Measurements from ENCODE around the gene BOC.

Gene BOC

DNA sequence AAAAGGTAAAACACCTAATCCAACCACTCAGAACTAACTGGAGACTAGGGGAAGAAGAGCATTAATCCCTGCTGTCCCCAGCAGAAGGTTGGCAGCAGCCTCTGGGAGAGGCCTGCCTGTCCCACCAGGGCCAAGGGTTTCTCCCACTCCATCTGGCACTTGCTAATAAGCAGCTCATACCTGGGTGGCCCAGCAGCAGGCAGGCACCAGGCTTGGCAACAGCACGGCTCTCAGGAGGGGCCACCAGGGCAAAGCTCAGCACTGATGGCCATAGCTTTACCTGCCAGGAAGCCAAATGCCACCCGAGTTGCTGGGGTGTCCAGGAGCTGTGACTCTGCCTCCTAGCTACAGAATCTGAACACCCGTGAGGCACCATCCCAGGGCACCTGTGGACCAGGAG, 58.3 kb downstream of the BOC start:
- DNase-seq (ENCODE audit: low spot score), result no peak

DNA sequence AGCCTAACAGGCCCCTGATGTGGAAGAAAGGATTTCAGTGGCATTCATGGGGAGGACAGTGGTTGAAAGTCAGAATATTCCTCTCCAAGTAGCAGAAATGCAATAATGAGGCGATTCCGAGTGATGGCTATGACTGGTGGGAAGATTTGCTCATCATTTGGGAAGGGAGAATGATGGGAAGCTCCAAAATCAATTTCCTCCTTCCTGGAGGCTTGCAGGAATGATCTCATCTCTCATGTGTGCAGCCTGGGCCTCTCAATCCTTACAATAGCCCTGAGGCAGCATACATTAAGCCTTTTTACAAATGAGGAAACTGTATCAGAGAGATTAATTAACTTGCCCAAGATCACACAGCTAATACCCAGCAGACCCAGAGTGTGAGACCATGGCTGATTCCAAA, 58.7 kb downstream of the BOC start:
- no peak for DNase-seq (ENCODE audit: low spot score)

DNA sequence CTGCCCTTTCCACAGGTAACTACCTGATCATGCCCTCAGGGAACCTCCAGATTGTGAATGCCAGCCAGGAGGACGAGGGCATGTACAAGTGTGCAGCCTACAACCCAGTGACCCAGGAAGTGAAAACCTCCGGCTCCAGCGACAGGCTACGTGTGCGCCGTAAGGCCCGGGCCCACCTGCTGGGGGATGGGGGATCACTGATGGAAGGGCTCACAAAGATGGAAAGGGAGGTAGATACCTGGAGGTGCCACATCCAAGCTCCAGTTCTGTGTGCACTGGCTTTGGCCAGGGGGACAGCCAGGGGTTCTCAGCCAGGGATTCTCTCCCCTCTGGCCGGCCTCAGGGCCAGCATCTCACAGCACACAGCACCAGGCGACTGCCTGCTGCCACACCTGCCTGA, 59.4 kb downstream of the BOC start:
- DNase-seq (ENCODE audit: low spot score), result no peak

GRCh38 chr3:113271189-113271588, 59.8 kb downstream of the BOC start:
- no peak for DNase-seq (ENCODE audit: low spot score)

DNA sequence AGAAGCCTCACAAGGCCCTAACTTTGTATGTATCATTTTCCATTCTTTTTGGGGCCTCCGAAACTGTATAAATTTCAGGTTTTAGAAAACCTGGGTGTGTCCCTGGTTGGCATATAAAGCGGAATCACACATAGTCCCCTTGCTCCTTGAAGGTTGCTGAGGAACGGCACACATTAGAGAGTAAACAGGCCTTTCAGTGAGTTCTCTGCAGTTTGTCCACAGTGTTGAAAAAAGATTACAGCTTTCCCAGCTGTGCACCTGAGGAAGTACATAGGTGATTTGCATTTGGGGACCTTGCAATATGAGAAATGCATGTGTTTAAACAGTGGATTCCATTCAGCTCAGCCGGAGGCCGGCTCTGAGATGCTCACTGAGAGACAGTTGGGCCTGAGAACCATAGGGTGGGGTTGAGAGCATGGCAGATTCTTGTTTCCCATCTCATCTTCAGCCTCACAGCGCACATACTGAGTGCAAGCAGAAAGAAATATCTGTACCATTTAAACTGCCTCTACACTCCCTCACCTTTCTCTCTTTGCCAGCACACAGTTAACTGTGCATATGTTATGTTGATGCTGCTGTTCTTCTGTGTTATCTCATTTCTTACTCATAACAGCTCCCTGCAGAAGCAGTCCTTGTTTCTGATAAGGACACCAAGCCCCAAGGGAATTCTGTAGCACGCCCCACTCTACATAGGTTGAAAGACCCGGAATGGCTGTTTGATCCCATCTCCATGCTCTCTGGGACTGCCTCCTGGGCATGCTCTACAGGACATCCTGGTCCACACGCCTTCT, 60.4 kb downstream of the BOC start:
- DNase-seq (ENCODE audit: low spot score), result no peak

- no peak for DNase-seq (ENCODE audit: low spot score)
Measured at GRCh38 chr3:113272385-113272779, 61.0 kb downstream of the BOC start.

GRCh38 chr3:113273011-113273410, 61.7 kb downstream of the BOC start:
- DNase-seq (ENCODE audit: low spot score), result no peak

DNA sequence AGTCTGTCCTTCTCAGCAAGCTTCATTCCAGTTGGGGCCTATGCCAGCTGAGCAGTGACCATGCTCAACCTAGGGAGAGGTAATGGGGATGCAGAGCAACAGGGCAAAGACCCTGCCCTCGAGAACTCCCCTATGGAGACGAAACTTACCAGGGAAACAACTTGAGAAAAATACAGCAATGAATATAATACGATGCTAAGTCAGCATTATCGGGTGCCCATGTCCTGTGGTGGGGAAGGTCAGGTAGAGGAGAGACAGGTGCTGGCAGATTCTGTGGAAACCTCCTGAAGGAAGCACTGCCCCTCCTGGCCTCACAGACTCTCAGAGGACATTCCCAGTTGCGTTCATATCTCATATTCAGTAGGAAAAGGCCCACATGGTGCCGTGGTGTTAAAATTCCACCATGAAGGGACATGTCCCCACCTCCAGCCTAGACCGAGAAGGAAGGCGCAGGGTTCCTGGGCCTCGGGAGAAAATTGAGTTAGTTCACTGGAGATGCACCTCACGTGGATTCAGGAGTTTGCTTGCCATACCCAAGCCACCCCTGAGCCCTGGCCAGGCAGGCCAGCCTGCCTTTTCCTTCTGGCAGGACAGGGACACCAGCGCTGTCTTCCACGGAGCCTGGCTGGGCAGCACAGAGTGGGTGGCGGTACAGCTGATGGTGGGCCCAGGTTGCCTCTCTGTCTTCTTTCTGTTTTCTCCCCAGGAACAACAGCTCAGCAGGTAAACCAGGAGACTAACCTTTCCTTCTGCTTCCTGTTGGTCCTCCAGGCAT, 62.4 kb downstream of the BOC start:
- no peak for DNase-seq (ENCODE audit: low spot score)

DNA sequence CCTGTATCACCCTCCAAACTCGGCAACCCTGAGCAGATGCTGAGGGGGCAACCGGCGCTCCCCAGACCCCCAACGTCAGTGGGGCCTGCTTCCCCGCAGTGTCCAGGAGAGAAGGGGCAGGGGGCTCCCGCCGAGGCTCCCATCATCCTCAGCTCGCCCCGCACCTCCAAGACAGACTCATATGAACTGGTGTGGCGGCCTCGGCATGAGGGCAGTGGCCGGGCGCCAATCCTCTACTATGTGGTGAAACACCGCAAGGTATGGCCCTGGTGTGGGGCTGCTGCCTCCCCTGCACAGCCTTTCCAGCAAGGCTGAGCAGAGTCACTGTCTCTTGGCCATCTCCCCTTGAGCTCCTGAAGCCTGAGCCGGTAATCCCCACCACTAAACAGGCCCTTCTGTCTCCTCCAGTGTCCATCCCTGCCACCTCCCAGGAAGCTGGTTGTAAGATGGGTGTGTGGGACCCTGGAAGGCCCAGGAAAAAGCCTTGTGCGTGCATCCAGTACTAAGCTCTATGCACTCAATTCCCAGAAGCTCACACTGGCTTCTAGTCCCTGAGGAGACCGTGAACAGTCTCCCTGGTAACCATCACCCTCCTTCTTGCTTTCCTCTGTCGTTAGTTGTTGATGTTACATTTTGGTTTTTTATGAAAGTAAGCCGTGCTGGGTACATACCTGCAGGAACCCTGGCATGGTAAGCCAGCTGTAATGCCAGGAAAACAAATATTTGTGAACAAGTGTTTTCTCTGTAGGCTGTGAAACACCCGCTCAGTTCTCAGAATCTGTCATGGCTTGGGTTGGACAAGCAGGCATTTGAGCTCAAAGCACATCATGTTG, 63.3 kb downstream of the BOC start:
- DNase-seq (ENCODE audit: low spot score), result peak; percentile 49

- no peak for DNase-seq (ENCODE audit: low spot score)
Measured at GRCh38 chr3:113275258-113275556, 63.9 kb downstream of the BOC start.

DNA sequence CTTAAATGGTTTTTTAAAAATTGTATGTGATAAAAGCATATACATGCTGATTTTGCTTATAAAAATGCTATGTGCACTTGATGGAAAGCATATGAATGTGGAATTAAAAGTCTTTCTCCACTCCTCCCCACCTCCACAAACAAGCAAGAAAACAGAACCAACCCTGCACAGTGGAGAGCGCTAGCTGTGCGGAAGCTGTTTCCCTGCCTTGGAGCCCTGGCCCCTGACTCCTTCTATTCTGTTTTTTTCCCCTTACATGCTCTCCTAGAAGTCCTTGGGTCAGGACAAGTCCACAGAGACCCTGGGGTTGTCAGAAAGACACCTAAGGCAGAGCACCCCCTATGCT, 64.2 kb downstream of the BOC start:
- DNase-seq (ENCODE audit: low spot score), result no peak

- peak; percentile 70 for DNase-seq (ENCODE audit: low spot score)
Measured at GRCh38 chr3:113275929-113276750, 64.8 kb downstream of the BOC start.

DNA sequence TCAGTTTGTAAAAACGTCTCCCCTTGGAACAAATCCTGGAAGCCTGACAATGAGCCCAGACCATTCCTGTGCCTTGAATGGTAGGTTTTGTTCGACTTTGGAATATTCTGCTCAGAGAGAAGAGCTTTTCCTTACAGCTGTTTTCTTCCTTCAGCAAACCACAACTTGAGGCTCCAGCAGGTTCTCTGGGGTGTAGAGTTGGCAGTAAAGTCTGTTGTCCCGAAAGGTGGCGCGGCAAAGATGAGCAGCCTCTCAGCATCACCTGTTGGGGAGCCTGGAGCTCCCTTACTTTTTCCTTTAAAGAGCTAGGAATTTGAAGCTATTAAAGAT, 65.4 kb downstream of the BOC start:
- peak; percentile 45 for DNase-seq (ENCODE audit: low spot score)

DNA sequence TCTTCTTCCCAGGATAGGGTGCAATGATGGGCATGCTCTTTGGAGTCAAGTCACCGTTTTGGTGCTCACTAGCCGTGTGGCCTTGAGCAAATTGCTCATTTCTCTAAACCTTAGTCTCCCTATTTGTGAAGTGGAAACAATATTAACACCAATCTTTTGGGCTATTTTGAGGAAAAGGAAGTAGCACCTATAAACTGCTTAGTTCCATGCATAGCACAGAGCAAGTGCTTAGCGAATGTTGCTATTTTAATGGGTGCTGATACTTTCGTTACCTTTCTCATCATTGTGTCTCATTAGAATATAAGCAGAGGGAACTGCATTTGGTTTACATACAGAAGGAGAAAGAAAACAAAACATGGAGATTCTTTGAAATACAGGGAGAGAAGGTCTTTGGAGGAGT, 66.1 kb downstream of the BOC start:
- no peak for DNase-seq (ENCODE audit: low spot score)

DNA sequence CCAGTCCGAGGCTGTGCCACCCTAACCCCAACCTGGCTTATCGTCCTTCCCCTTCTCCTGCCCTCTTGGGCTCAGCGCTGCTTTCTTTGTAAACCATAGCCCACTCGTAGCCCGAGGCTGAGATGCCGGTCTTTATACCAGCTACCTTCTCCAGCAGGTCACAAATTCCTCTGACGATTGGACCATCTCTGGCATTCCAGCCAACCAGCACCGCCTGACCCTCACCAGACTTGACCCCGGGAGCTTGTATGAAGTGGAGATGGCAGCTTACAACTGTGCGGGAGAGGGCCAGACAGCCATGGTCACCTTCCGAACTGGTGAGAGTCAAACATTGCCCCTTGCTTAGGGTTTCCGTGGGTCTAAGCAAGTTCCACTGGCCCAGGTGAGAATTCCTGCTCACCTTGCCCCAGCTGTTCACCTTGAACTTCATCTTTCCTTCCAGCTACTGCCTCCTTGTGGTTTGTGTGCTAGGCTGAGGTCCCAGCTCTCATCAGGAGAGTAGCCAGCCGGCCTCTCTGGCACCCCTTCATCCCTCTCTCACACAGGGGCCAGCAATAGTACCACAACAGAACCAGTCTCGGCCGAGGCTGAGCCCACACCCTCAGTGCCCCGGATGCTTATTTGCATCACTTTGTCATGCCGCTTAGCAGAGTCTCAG, 66.7 kb downstream of the BOC start:
- no peak for DNase-seq (ENCODE audit: low spot score)

- no peak for DNase-seq (ENCODE audit: low spot score)
Measured at GRCh38 chr3:113278599-113278955, 67.2 kb downstream of the BOC start.

DNA sequence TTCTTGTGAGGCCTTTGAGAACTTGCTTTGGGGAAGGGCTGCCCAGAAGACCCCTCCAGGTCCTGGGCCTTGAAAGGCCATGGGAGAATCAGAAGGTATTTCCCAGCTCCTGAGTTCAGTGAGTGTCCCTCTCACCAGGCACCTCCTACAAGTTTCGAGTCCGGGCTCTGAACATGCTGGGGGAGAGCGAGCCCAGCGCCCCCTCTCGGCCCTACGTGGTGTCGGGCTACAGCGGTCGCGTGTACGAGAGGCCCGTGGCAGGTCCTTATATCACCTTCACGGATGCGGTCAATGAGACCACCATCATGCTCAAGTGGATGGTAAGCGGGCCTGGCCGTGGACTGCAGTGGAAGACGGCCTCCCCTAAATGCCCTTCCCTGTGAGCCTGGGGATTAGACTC, 68.3 kb downstream of the BOC start:
- DNase-seq (ENCODE audit: low spot score), result no peak

DNA sequence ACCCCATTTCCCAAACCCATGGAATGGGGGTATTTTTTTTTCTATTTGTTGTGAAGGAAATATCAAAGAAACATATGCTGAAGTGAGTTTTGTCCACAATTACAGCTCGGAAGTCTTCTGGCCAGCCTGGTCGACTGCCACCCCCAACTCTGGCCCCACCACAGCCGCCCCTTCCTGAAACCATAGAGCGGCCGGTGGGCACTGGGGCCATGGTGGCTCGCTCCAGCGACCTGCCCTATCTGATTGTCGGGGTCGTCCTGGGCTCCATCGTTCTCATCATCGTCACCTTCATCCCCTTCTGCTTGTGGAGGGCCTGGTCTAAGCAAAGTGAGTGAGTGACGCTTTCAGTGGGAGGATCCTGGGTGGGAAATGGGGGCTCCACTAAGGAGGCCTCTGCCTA, 71.9 kb downstream of the BOC start:
- no peak for DNase-seq (ENCODE audit: low spot score)

DNA sequence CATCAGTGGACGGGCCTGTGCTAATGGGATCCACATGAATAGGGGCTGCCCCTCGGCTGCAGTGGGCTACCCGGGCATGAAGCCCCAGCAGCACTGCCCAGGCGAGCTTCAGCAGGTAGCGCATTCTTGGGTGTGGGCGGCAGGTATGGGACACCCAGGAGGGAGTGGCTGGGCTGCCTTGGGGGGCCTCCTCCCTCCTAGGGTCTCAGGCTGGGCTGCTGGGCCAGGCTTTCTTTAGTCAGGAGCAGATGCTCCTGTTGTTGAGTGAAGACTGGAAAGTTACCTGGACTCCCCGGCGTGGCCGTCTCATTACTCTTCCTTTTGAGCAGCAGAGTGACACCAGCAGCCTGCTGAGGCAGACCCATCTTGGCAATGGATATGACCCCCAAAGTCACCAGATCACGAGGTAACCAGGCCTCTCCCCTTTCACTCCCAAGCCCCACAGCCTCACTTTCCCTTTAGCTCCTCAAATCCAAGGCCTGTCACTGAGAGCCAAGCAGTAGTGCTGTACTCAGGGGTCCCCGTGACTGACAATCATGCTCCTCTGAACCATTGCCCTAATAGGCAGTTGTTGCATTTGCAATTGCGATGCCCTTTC, 73.2 kb downstream of the BOC start:
- no peak for DNase-seq (ENCODE audit: low spot score)

DNA sequence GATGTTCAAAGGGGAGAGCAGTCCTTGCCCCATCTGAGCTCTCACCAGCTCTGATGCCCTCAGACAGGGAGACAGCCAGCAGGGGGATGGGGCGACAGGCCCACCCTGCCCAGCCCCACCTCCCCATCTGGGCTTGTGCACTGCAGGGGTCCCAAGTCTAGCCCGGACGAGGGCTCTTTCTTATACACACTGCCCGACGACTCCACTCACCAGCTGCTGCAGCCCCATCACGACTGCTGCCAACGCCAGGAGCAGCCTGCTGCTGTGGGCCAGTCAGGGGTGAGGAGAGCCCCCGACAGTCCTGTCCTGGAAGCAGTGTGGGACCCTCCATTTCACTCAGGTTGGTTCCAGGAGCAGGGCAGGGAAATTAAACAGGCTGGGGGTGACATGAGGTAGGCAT, 73.9 kb downstream of the BOC start:
- no peak for DNase-seq (ENCODE audit: low spot score)

- DNase-seq (ENCODE audit: low spot score), result no peak
Measured at GRCh38 chr3:113285741-113286140, 74.4 kb downstream of the BOC start.
